Islet precursor cell (in vitro differentiated cells): Measurements from ENCODE around the gene LOXL4.

Experiments
- DNase-seq: peaks from one replicate; pipeline ENCODE4 v3.0.0-alpha.2; 2018

Gene LOXL4

DNA sequence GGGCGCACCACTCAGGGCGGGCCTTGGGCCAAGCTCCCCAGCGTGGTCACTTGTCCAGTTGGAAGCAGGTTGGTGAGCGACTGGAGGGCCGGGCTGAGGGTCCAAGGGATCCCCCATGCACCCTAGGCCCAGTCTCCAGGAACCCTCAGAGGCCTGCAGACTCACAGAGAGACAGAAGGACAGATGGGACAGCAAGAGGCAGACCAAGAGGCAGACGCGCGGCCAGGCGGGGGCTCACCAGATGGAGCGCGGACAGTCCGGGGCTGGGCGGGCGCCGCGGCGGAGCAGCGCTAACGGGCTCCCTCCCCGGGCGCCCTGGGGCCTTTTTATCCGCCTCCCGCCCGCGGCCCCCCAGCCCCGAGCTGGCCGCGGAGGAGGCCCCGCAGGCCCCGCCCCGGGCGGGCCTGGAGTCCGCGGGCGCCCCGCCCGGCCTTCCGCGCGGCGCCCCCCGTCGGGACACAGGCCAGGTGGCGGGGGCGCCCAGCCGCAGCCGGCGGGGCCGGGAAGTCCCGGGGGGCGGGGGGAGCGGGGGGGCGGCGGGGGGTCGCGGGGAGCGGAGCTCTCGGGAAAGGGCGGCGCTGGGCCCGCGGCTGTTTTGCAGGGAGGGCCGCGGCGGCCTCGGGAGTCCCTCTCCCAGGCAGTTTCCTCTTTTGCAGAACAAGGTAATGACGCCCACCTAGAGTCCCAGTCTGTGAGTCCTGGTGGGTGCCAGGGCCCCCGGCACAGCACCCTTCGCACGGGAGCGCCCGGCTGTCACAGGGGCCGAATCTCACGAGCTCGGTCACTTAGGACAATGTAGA lies at the start of gene LOXL4:
LOXL4 (minus strand) TSS at position 301 of the 800 bp plus-strand sequence. CDS start 5,175 bp downstream, outside the sequence.
- no peak for DNase-seq

DNA sequence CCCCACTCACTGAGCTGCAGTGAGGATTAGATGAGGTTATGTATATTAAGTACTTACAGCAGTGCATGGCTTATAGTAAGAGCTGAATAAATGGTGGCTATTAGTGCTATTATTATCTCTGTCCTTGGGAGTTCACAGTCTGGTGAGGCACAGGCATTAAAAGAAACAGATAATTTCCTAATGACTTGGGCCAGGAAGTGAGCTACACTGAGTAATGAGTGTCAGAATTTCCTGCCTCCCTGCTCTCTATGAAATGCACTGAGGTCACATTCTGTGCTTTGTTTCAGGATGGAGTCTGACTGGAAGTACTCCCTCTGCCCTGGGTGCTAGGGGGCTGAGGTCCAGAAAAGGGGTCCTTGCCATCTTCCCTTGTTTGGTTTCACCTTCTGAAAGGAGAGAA lies 48.7 kb upstream of the LOXL4 start:
- DNase-seq, result no peak

DNA sequence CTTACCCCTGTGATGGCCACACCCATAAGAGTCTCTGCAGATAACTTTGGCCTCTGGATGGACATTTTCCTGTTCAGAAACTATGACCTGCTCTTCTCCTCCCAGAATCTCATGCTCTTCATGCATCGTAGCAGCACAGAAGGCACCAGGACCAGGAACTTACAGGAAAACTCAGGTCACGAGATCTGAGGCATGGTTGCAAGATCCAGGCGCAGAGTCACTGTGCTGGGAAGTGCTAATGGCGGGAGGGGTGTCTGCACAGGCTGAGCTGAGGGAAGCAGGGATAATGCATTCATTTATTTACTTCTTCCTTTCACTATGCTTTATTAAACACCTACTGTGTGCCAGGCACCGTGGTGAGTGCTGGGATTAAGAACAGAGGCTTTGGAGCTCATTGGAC lies 48.2 kb upstream of the LOXL4 start:
- DNase-seq, result no peak

GRCh38 chr10:98314532-98315284 lies 46.7 kb upstream of the LOXL4 start:
- DNase-seq, result no peak

- no peak for DNase-seq
Measured at GRCh38 chr10:98313598-98313997, 45.6 kb upstream of the LOXL4 start.

- DNase-seq, result no peak
Measured at GRCh38 chr10:98312822-98313221, 44.8 kb upstream of the LOXL4 start.

DNA sequence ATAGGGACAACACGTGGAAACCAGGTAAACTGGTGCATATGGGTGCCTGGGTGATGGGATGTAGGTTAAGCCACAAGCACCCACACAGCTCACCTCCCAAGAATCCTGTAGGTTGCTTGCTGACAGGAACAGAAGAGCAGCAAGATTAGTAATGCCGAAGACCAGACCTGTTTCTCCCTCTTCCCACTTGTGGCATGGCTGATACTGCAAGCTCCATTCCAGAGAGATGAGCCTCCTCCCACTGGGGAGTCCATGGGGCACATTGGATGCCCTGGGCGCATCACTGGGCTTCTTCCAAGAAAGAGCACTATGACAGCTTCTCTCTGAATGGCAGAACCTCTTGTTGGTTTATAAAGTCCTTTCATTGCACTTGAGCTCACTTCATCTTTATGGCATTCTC lies 44.4 kb upstream of the LOXL4 start:
- no peak for DNase-seq

DNA sequence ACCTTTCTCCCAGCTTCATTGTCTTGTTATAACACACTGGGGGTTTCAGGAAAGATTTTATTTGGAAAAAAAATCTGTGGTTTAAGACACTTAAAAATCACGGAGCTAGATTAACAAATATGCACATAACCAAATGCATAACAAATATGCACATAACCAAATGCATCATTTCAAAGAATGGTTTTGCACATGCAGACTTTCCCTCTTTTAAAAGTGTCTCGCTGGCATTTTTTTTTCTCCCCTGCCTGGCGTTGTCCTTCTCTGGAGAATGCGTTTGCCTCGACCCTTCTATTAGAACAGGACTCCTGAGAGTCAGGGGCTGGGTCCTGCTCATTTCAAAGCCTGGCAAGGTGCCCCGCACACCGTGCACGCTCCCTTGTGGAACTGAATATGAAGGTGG lies 42.7 kb upstream of the LOXL4 start:
- DNase-seq, result no peak

DNA sequence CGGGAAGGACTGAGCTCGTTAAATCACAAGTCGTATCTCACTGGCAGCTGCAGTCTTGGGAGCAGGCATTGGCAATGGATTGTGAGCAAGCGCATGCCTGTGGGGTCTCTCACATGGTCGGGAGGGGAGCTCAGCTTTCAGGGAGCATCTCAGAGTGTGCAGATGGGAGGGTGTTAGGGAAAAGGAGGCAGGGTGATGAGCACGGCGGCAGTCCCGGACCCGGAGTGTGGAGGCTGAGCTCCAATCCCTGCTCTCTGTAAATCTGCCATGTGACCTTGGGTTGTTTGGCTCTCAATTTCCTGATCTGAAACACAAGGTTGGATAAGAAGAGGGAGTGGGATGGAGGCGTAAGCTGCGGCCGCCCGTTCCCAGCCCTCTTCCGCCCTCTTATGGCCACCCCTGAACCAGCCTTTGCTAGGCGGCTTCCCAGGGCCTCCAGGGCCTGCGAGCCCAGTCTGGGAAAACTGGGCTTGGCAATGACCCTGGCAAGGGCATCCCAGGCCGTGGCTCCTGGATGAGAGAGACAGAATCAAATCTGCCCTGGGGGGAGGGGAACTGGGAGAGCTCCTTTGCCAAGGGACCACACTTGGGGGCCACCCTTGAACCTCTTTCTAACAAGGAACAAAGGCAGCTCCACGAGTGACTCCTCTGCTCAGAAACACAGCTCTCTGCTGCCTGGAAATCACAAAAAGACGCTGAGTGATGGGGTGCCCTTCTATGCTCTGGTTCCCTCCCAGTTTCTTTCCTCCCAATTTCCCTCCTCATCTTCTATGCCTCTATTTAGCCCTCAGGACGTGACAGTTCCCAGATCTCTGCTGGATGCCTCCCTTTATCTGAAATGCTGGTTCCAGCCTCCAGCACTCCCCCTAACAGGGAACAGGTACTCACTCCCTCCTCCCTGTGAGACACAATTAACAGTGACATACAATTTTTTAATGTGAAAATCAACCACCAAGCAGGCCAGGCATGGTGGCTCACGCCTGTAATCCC lies 41.7 kb upstream of the LOXL4 start:
- peak; percentile 92 for DNase-seq

GRCh38 chr10:98308669-98309365 lies 40.8 kb upstream of the LOXL4 start:
- no peak for DNase-seq

- DNase-seq, result no peak
Measured at GRCh38 chr10:98307916-98308541, 40.0 kb upstream of the LOXL4 start.

- DNase-seq, result no peak
Measured at GRCh38 chr10:98306501-98306900, 38.5 kb upstream of the LOXL4 start.

- no peak for DNase-seq
Measured at GRCh38 chr10:98303569-98303968, 35.6 kb upstream of the LOXL4 start.

DNA sequence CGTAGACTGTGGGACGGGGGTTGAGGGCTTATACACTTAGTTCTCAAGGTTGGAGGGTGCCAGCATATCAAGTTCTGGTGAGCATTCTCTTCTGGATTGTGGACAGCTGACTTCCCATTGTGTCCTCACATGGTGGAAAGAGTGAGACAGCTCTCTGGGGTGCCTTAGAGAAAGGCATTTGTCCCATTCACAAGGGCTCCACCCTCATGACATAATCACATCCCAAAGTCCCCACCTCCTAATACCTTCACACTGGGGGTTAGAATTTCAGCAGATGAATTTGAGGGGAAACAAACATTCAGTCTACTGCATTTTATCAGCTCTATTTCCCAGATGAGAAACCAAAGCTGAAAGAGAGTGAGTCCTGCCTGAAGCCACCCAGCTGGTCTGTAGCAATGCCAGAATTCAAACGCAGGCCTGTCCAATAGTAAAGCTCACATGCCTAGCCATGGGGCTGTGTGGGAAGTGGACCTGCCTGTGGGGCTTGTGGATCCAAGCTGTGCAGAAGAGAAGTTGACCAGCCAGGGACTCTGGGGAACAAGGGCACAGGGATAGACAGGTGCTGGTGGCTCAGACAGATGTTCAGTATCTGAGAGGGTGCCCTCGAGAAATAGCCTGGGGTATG lies 34.9 kb upstream of the LOXL4 start:
- peak; percentile 9 for DNase-seq

- peak; percentile 51 for DNase-seq
Measured at GRCh38 chr10:98301664-98302319, 33.8 kb upstream of the LOXL4 start.

- DNase-seq, result peak; percentile 32
Measured at GRCh38 chr10:98300526-98301229, 32.7 kb upstream of the LOXL4 start.

GRCh38 chr10:98299341-98299740 lies 31.3 kb upstream of the LOXL4 start:
- DNase-seq, result peak; percentile 70

GRCh38 chr10:98296524-98296923 lies 28.5 kb upstream of the LOXL4 start:
- peak; percentile 49 for DNase-seq

DNA sequence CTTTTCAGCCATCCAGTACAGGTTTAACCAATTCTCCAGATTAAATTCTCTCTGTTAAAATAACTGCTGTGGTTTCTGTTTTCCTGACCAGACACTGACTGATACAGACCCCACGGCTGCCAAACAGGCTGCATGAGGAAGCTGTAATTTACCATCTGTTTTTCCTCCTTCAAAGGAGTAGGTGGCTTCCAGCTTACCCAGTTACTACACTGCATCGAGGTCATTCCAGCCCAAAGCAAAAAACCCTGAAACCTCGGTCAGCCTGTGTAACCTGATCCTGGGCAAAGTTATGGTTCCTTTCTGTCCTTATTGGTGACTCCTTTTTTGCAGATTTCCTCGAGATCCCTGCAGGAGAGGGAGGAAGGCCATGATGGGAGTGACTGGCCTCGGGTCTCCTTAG lies 27.9 kb upstream of the LOXL4 start:
- peak; percentile 65 for DNase-seq

DNA sequence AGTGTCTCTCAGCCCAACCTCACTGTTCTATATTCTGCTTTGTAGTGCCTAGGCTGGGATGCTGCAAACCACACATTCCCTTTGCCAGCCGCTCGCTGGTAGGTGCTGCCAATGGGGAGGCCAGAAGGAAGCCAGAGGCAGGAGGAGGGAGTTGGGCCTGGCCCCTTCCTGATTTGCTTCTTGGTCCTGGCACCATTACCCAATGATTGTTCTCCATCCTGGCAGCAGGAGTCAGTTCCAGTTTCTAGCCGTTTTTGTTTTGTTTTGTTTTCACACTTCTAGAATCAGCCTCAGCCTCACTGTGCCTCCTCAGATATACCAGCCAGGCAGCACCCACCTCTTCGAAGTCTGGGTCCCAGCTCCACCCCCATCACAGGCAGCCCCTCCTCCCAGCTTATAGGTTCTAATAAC lies 27.4 kb upstream of the LOXL4 start:
- DNase-seq, result peak; percentile 44
